H9 (cell line): ENCODE results near the gene PDZRN4. TPM values are rescaled to one million over a fixed set of nuclear protein-coding genes. Genes with fewer than 3 reads are reported as not detected.

Experiments
- DNase-seq: peaks from one replicate; pipeline ENCODE4 v3.0.0-alpha.2; 2017
- H2AFZ ChIP-seq: one replicate; pipeline ENCODE4 v1.6.1; 2013; ENCODE audit warnings: mild to moderate bottlenecking, low read length, control low read depth, moderate library complexity
- H2AK5ac ChIP-seq: 2 replicates; pipeline ENCODE4 v1.6.1; 2013; ENCODE audit warnings: low read length, control low read depth, mixed read lengths; ENCODE audit not compliant: insufficient read length
- H2BK120ac ChIP-seq: one replicate; pipeline ENCODE4 v1.6.1; 2013; ENCODE audit warnings: low read depth, mild to moderate bottlenecking, low read length, control low read depth, inconsistent platforms; ENCODE audit not compliant: poor library complexity, severe bottlenecking
- H2BK12ac ChIP-seq: 2 replicates; pipeline ENCODE4 v1.6.1; 2013; ENCODE audit warnings: low read length, control low read depth, mixed read lengths, low read depth; ENCODE audit not compliant: insufficient read length
- H2BK15ac ChIP-seq: 2 replicates; pipeline ENCODE4 v1.6.1; 2013; ENCODE audit warnings: low read depth, low read length, control low read depth
- H2BK20ac ChIP-seq: one replicate; pipeline ENCODE4 v1.6.1; 2013; ENCODE audit warnings: low read depth, mild to moderate bottlenecking, low read length, control low read depth, inconsistent platforms; ENCODE audit not compliant: poor library complexity, severe bottlenecking
- H2BK5ac ChIP-seq: 2 replicates; pipeline ENCODE4 v1.6.1; 2013; ENCODE audit warnings: low read length, control low read depth, mixed read lengths; ENCODE audit not compliant: insufficient read length
- H3K14ac ChIP-seq: 2 replicates; pipeline ENCODE4 v1.6.1; 2013; ENCODE audit warnings: low read length, control low read depth; ENCODE audit not compliant: insufficient read depth
- H3K18ac ChIP-seq: 2 replicates; pipeline ENCODE4 v1.6.1; 2013; ENCODE audit warnings: low read depth, mild to moderate bottlenecking, mixed read lengths, low read length, control low read depth; ENCODE audit not compliant: insufficient read length
- H3K23ac ChIP-seq: 2 replicates; pipeline ENCODE4 v1.6.1; 2013; ENCODE audit warnings: low read length, control low read depth, mixed read lengths, low read depth; ENCODE audit not compliant: insufficient read length
- H3K23me2 ChIP-seq: 2 replicates; pipeline ENCODE4 v1.6.1; 2013; ENCODE audit warnings: low read depth, mild to moderate bottlenecking, mixed read lengths, low read length, control low read depth; ENCODE audit not compliant: insufficient read length, poor library complexity, severe bottlenecking
- H3K27ac ChIP-seq: 2 replicates; pipeline ENCODE4 v1.5.1; 2013; ENCODE audit warnings: low read length, control low read depth, mixed read lengths, low read depth; ENCODE audit not compliant: insufficient read length
- H3K27me3 ChIP-seq: 2 replicates; pipeline ENCODE4 v1.6.1; 2013; ENCODE audit warnings: low read length, control low read depth, inconsistent platforms; ENCODE audit not compliant: insufficient read depth
- H3K4ac ChIP-seq: 2 replicates; pipeline ENCODE4 v1.6.1; 2013; ENCODE audit warnings: low read depth, mild to moderate bottlenecking, control low read depth, inconsistent platforms, low read length, moderate library complexity
- H3K4me1 ChIP-seq: 2 replicates; pipeline ENCODE4 v1.6.1; 2013; ENCODE audit warnings: low read length, control low read depth, inconsistent platforms; ENCODE audit not compliant: insufficient read depth
- H3K4me2 ChIP-seq: 2 replicates; pipeline ENCODE4 v1.6.1; 2013; ENCODE audit warnings: low read length, control low read depth, mixed read lengths; ENCODE audit not compliant: insufficient read length, insufficient read depth
- H3K56ac ChIP-seq: 2 replicates; pipeline ENCODE4 v1.6.1; 2013; ENCODE audit warnings: low read depth, mild to moderate bottlenecking, mixed read lengths, low read length, control low read depth; ENCODE audit not compliant: insufficient read length
- H3K79me1 ChIP-seq: 2 replicates; pipeline ENCODE4 v1.6.1; 2013; ENCODE audit warnings: low read depth, mild to moderate bottlenecking, moderate library complexity, low read length, control low read depth, inconsistent platforms; ENCODE audit not compliant: insufficient read depth, poor library complexity, severe bottlenecking
- H3K79me2 ChIP-seq: 2 replicates; pipeline ENCODE4 v1.6.1; 2013; ENCODE audit warnings: low read length, control low read depth, inconsistent platforms; ENCODE audit not compliant: insufficient read depth
- H3K9ac ChIP-seq: 2 replicates; pipeline ENCODE4 v1.6.1; 2013; ENCODE audit warnings: low read length, control low read depth, mixed read lengths; ENCODE audit not compliant: insufficient read length; ENCODE audit errors: extremely low read depth
- H3K9me3 ChIP-seq: one replicate; pipeline ENCODE4 v1.6.1; 2013; ENCODE audit warnings: low read depth, low read length, inconsistent platforms; ENCODE audit not compliant: control insufficient read depth
- H3T11ph ChIP-seq: one replicate; pipeline ENCODE4 v1.6.1; 2013; ENCODE audit warnings: mild to moderate bottlenecking, low read length, control low read depth, inconsistent platforms
- H4K20me1 ChIP-seq: one replicate; pipeline ENCODE4 v1.6.1; 2013; ENCODE audit not compliant: control insufficient read depth, insufficient read length, insufficient read depth
- H4K5ac ChIP-seq: 2 replicates; pipeline ENCODE4 v1.6.1; 2013; ENCODE audit warnings: low read depth, mild to moderate bottlenecking, mixed read lengths, low read length, control low read depth; ENCODE audit not compliant: insufficient read length
- H4K8ac ChIP-seq: replicated peaks from 2 replicates; pipeline ENCODE4 v1.6.1; 2013; ENCODE audit warnings: low read length, control low read depth, mixed read lengths, low read depth; ENCODE audit not compliant: insufficient read length
- H4K91ac ChIP-seq: 2 replicates; pipeline ENCODE4 v1.6.1; 2013; ENCODE audit warnings: low read depth, mild to moderate bottlenecking, moderate library complexity, mixed read lengths, low read length, control low read depth; ENCODE audit not compliant: insufficient read length
- H3K27ac Mint-ChIP-seq, 3 experiments: 2 replicates in 2 of 3; 3 replicates in 1 of 3; pipeline ENCODE4 v1.8.0; 2020 to 2021; ENCODE audit warnings: mixed read lengths in 3 of 3, mild to moderate bottlenecking in 1 of 3, moderate library complexity in 1 of 3
- H3K27me3 Mint-ChIP-seq: 2 replicates; pipeline ENCODE4 v1.8.0; 2021; ENCODE audit warnings: low read depth, mild to moderate bottlenecking, moderate library complexity, mixed read lengths
- H3K36me3 Mint-ChIP-seq, 3 experiments: 2 replicates in 2 of 3; 3 replicates in 1 of 3; pipeline ENCODE4 v1.8.0; 2020 to 2021; ENCODE audit warnings: low read depth in 3 of 3, mixed read lengths in 3 of 3; ENCODE audit not compliant: insufficient read depth in 1 of 3
- H3K4me1 Mint-ChIP-seq, 2 experiments: 2 replicates each; pipeline ENCODE4 v1.8.0; 2020; ENCODE audit warnings: mixed read lengths in 2 of 2
- H3K4me3 Mint-ChIP-seq, 2 experiments: 2 replicates in 1 of 2; 3 replicates in 1 of 2; pipeline ENCODE4 v1.8.0; 2020 to 2021; ENCODE audit warnings: mild to moderate bottlenecking in 2 of 2, mixed read lengths in 2 of 2, moderate library complexity in 1 of 2
- H3K9me3 Mint-ChIP-seq, 2 experiments: 2 replicates in 1 of 2; 3 replicates in 1 of 2; pipeline ENCODE4 v1.8.0; 2020; ENCODE audit warnings: mild to moderate bottlenecking in 2 of 2, mixed read lengths in 2 of 2, moderate library complexity in 1 of 2
- CTCF ChIP-seq: fragments of 200-600 bp; sonication (generic); conservative IDR thresholded peaks from 3 replicates; pipeline ENCODE4 v1.8.0; 2021; ENCODE audit warnings: antibody characterized with exemption, mild to moderate bottlenecking
- WGBS: extraction: QIAGEN DNeasy Blood & Tissue Kit; methylation state at CpG from one replicate; pipeline ENCODE4 v1.1.7; 2013; ENCODE audit warnings: missing lambda C conversion rate, low lambda C conversion rate, mixed read lengths; ENCODE audit not compliant: insufficient read length; ENCODE audit errors: extremely low coverage; 5-methylcytosine and 5-hydroxymethylcytosine counted together
- total RNA-seq: library from RNA; stranded (reverse); gene quantifications from 2 replicates; pipeline ENCODE4 v1.2.1, GENCODE V29; 2021

Gene PDZRN4
- total RNA-seq, 1 experiment from 2014 or later, result not detected

GRCh38 chr12:41604830-41605229 is 416.7 kb downstream of the PDZRN4 start:
- Histone ChIP-seq H3K23me2 (no peaks in the 10 kb centered on the region), H4K91ac (no peak overlapping the region), H3K27me3 (no peaks in the 10 kb centered on the region), H2AK5ac (no peak overlapping the region), H3K4ac (no peak overlapping the region), H3T11ph (no peak overlapping the region), H3K9me3 (no peaks in the 10 kb centered on the region), H4K5ac (no peak overlapping the region), H4K8ac (no peak overlapping the region), H2BK15ac (no peak overlapping the region), H4K20me1 (no peaks in the 10 kb centered on the region), H3K4me1 (peaks cover 10% of the 10 kb centered on the region; the same call in 1 of the 2 replicates), H2AFZ (no peak overlapping the region), H3K4me2 (no peak overlapping the region), H3K56ac (no peak overlapping the region), H3K79me2 (no peaks in the 10 kb centered on the region), H3K79me1 (no peaks in the 10 kb centered on the region), H2BK5ac (no peak overlapping the region), H2BK12ac (no peak overlapping the region), H3K14ac (no peak overlapping the region), H3K18ac (no peak overlapping the region), H2BK20ac (no peak overlapping the region), H2BK120ac (no peak overlapping the region), H3K9ac (no peak overlapping the region), H3K23ac (no peak overlapping the region), H3K27ac (no peak overlapping the region)
- Mint-ChIP-seq H3K36me3 (peaks cover 8 to 17% (median 10%) of the 10 kb centered on the region in 3 experiments), H3K4me1 (no peaks in the 10 kb centered on the region), H3K9me3 (peaks cover 14 to 15% of the 10 kb centered on the region in 2 experiments), H3K27ac (no peak overlapping the region), H3K27me3 (no peaks in the 10 kb centered on the region), H3K4me3 (no peak overlapping the region)
- WGBS, result no CpG with 5 or more reads among the region's 3 CpGs
- no peak for TF ChIP-seq CTCF
- no peak for DNase-seq
